ENCODE results near the gene LNPEP.

Gene LNPEP

DNA sequence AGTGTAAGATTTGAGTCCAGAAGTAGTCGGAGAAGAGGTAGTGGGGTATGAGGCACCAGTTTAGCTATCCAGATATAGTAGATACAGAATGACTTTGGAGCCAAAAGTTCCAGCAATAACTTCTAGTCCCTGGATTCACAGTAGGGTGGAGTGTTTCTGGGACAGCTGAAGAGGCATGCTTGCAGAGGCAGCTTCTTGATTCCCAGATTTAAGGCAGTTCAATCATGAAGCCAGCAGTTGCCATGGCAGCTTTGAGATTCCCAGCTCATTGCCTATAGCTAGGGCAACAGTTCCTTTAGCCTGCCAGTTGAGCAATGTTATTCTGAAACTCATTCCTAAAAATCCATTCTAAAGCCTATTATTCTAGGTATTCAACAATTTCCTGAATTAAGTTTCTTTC lies 127.4 kb downstream of the LNPEP start:
- TF ChIP-seq, protein P1, sequence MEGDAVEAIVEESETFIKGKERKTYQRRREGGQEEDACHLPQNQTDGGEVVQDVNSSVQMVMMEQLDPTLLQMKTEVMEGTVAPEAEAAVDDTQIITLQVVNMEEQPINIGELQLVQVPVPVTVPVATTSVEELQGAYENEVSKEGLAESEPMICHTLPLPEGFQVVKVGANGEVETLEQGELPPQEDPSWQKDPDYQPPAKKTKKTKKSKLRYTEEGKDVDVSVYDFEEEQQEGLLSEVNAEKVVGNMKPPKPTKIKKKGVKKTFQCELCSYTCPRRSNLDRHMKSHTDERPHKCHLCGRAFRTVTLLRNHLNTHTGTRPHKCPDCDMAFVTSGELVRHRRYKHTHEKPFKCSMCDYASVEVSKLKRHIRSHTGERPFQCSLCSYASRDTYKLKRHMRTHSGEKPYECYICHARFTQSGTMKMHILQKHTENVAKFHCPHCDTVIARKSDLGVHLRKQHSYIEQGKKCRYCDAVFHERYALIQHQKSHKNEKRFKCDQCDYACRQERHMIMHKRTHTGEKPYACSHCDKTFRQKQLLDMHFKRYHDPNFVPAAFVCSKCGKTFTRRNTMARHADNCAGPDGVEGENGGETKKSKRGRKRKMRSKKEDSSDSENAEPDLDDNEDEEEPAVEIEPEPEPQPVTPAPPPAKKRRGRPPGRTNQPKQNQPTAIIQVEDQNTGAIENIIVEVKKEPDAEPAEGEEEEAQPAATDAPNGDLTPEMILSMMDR (IDR thresholded peaks at IDR 0.05; ENCODE audit: low read depth, low read length), result no peak

DNA sequence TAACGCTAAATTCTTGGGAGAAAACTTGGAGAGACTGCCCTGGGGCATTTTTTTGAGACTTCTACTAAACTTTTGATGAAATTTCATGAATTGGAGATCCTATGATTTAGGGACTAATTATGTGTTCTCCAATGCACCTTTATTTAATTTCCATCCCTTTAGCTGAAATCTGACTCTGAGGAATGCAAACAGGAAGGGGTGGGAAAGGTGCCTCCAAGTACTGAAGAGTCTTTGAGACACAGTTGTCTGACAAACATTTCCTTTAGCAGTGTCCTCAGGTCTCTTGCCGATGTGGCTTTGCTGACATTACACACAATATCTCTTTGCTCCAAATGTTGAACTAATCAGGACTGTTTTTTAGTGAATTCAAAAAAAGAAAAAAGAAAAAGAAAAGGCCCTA lies 129.6 kb downstream of the LNPEP start:
- TF ChIP-seq, protein P1 (IDR thresholded peaks at IDR 0.05; ENCODE audit: low read depth, low read length), result no peak
- DNase-seq (ENCODE audit: extremely low read depth, low read depth), result no peak

More for the DNA sequence above, 127.4 kb downstream of the LNPEP start:
- DNase-seq (ENCODE audit: extremely low read depth, low read depth), result no peak

DNA sequence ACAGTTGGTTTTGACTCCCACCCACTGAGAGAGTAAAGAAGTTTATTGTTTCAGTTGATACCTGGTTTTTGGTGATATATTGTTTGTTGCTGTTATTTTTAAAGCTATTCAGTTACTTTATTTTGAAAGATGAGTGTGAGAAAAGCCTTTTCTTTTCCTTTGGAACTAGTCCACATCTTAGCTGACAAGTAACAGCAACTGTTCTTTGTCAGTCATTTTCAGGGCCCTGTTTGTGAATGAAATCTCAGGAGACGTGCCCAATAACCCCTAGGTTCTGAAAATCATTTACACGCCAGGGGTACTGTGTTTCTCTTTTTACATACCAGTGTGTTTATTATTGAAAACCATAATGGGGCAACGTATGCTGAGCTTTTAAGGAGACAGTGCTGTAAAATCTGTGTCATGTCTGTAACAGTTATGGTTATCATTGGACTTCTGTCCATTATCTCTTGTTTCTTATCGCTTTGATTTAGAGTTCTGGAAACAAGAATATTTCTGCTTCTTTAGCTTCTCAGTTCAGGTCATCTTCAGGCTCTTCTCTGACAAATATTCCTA lies 131.5 kb downstream of the LNPEP start:
- DNase-seq (ENCODE audit: extremely low read depth, low read depth), result no peak
- TF ChIP-seq, protein P1 (IDR thresholded peaks at IDR 0.05; ENCODE audit: low read depth, low read length), result no peak

DNA sequence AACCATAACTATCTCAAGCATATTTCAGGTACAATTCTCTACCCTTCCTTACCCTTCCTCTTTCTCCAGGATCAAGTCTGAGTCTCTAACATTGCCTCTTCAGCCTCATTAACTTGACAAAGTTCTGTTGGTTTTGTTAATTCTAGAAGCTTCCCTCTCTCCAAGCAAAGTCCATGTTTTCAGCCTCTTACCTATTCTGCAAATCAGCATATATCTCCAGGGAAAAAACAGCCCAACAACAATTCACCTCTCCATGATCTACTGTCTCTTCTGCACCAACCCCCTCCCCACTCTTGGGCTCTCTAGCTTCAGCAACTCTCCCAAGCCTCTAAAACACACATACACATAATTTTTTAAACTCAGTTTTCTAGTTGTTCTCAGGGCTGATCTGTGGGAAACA lies 134.4 kb downstream of the LNPEP start:
- DNase-seq (ENCODE audit: extremely low read depth, low read depth), result no peak
- TF ChIP-seq, protein P1 (IDR thresholded peaks at IDR 0.05; ENCODE audit: low read depth, low read length), result no peak

DNA sequence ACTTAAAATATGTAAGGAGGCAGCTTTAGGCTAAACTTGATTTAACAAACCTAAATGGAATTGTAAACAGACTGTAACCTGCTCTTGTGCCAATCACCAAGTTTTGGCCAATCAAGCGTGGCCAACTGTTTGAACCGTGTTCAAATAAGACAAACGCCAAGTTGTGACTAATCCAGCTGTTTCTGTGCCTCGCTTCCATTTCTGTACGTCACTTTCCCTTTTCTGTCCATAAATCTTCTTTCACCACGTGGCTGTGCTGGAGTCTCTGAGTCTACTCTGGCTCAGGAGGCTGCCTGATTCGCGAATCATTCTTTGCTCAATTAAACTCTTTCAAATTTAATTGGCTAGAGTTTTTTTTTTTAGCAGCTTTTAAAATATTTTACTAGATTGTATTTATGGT lies 135.2 kb downstream of the LNPEP start:
- TF ChIP-seq, protein P1 (IDR thresholded peaks at IDR 0.05; ENCODE audit: low read depth, low read length), result no peak
- peak; percentile 3 for DNase-seq (ENCODE audit: extremely low read depth, low read depth)

DNA sequence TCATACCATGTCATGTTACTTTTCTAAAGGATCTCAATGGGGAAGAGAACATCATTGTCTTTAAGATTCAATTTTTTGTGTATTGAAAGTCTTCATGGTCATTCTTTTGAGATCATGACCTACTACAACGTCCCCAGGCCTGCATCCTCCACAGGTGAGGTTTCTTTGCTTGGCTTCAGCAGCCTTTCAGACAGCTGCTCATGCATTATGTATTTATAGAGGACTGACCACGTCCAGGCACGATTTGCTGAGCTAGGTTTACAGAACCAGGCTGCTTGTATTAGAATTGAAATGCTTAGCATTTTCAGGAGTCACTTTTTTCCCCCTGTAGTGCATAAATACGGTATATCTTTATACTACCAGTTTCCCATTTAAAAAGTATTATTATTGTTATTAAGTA lies 136.1 kb downstream of the LNPEP start:
- no peak for DNase-seq (ENCODE audit: extremely low read depth, low read depth)
- TF ChIP-seq, protein P1 (IDR thresholded peaks at IDR 0.05; ENCODE audit: low read depth, low read length), result no peak

DNA sequence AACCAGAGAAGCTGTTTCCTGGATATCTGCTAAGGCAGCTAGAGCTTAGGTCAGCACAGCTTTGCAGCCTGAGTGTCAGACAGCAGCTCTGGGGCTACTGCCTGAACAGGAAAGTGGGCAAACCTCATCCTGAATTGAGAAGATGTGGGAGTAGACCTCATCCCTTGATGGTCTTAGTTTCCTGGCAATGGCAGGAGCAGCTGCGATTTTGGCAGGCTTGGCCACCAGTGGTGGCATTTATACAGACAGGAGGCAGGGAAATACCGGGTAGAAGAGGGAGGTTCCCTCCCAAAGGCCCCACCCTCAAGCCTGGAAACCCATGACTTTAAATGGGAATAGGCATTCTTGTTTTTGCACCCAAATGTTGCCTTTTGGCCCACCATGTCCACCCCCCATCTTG lies 136.8 kb downstream of the LNPEP start:
- no peak for DNase-seq (ENCODE audit: extremely low read depth, low read depth)
- TF ChIP-seq, protein P1 (IDR thresholded peaks at IDR 0.05; ENCODE audit: low read depth, low read length), result no peak
